Mesothelial cell of epicardium (in vitro differentiated cells): ENCODE data around the gene ADIRF. TPM values are rescaled to one million over a fixed set of nuclear protein-coding genes. Genes with fewer than 3 reads are reported as not detected.
"Not testable (repeated sequence)": the region's sequence is repeated elsewhere in the genome, so short reads cannot be mapped to it uniquely, and the experiment has no call there.

ENCODE experiments used
- DNase-seq, 2 experiments: peaks; one replicate each; pipeline ENCODE4 v3.0.0; 2021; ENCODE audit warnings: low spot score in 2 of 2; ENCODE audit not compliant: unreplicated experiment in 2 of 2
- H3K27ac Mint-ChIP-seq: 2 replicates; pipeline ENCODE4 v1.8.0; 2021; ENCODE audit warnings: mixed read lengths
- H3K27me3 Mint-ChIP-seq: 2 replicates; pipeline ENCODE4 v1.8.0; 2021; ENCODE audit warnings: low read depth, mixed read lengths
- H3K36me3 Mint-ChIP-seq: 2 replicates; pipeline ENCODE4 v1.8.0; 2021; ENCODE audit warnings: mixed read lengths
- H3K4me1 Mint-ChIP-seq: 2 replicates; pipeline ENCODE4 v1.8.0; 2021; ENCODE audit warnings: mixed read lengths
- H3K4me3 Mint-ChIP-seq: 2 replicates; pipeline ENCODE4 v1.8.0; 2021; ENCODE audit warnings: mild to moderate bottlenecking, moderate library complexity, mixed read lengths
- H3K9me3 Mint-ChIP-seq: 2 replicates; pipeline ENCODE4 v1.8.0; 2021; ENCODE audit warnings: mixed read lengths
- total RNA-seq: library from RNA; stranded (reverse); gene quantifications from 3 replicates; pipeline ENCODE4 v1.2.1, GENCODE V29; 2021

The ADIRF gene
- total RNA-seq, 1 donor from 2014 or later: not detected

DNA sequence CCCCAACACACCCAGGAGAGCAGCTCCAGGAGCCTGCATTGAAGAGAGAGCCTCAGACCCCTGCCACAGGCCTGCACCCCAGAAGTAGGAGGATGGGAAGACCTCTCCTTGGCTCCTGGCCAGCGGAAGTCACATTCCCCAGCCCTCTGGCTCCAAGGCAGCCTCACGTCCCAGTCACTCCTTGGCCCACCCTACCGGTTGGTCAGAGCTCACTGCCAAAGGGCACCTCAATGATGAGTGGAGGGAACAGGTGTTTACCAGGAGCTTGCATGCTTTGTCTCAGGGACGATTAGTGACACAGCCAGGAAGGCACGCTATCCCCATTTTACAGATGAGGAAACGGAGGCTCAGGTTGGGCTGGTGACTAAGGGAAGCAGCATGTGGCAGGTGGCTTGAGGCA lies 50.8 kb downstream of the ADIRF start:
- H3K9me3 Mint-ChIP-seq, DNase-seq, H3K36me3 Mint-ChIP-seq, H3K27ac Mint-ChIP-seq, H3K27me3 Mint-ChIP-seq, H3K4me1 Mint-ChIP-seq, H3K4me3 Mint-ChIP-seq: not testable (repeated sequence)

DNA sequence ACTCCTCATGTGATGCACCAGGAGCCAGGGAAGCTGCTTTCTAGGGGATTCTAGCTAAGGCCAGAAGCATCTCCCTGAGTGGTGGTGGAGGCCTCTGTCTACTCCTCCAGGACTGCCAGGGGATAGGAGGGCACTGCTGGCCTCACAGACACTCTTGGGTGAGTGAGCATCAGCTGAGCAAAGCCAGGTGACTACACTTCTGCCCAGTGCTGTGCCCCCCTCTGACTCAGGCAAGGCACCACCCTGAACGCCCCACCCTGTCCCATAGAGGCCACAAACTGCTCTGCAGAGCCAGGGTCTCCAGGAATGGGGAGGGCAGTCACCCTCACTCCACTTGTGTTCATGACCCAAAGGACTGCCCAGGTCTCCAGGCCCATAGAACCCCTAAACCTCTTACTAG lies 51.2 kb downstream of the ADIRF start:
- H3K27ac Mint-ChIP-seq, H3K4me3 Mint-ChIP-seq, H3K36me3 Mint-ChIP-seq, H3K4me1 Mint-ChIP-seq, H3K27me3 Mint-ChIP-seq, H3K9me3 Mint-ChIP-seq, DNase-seq: not testable (repeated sequence)

DNA sequence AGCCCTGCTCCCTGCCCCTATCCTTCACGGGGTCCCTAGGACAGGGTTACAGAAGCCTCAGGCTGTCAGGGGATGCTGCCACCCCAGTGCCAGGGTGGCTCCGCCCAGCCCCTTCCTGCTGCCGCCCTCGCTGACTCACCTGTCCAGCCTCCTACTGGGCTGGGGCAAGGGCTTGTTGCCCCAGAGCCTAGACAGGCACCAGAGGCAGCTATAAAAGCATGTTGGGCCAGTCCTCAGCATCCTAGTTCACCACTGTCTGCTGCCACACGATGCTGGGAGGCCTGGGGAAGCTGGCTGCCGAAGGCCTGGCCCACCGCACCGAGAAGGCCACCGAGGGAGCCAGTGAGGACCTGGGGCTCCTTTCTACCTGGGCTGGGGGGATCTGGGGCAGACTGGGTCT lies 51.8 kb downstream of the ADIRF start, which contains the start of gene FAM25A:
Gene FAM25A, plus strand, starts transcription at position 239 of the 400 bp plus-strand sequence. Its CDS starts 31 bp downstream, at position 270.
- H3K27ac Mint-ChIP-seq, H3K27me3 Mint-ChIP-seq, DNase-seq, H3K4me1 Mint-ChIP-seq, H3K4me3 Mint-ChIP-seq, H3K9me3 Mint-ChIP-seq, H3K36me3 Mint-ChIP-seq: not testable (repeated sequence)

Other genes starting within 250 kb of the ADIRF start
- gene BMPR1A, start 211.9 kb upstream of the ADIRF start, total RNA-seq: 96.1 to 106 TPM (median 100.0 TPM) in 3 replicates
- gene MMRN2, start 10.9 kb upstream of the ADIRF start, total RNA-seq: 6.5 to 9.8 TPM (median 7.2 TPM) in 3 replicates
- 92.0 to 104 TPM (median 98.5 TPM) in 3 replicates for gene SNCG, start 9.9 kb upstream of the ADIRF start, total RNA-seq
- gene FAM25A, start 51.8 kb downstream of the ADIRF start, total RNA-seq: not detected in 3 replicates
- 50.9 to 53.3 TPM (median 52.3 TPM) in 3 replicates for gene GLUD1, start 126.4 kb downstream of the ADIRF start, total RNA-seq
- 22.4 to 24.1 TPM (median 23.2 TPM) in 3 replicates for gene SHLD2, start 126.7 kb downstream of the ADIRF start, total RNA-seq